K562 (cell line): ENCODE measurements around the gene KRTAP1-4. TPM values are rescaled to one million over a fixed set of nuclear protein-coding genes. Genes with fewer than 3 reads are reported as not detected.

Experiments
- ATAC-seq: fragments of 200-7000 bp; cut with Tn5 transposase; 3 replicates; pipeline ENCODE4 v1.9.1; 2020; ENCODE audit warnings: moderate library complexity
- BruUV-seq: library from RNA; stranded (reverse); fragments of 400-500 nt; replicated peaks from 2 replicates; lab custom pipeline; 2021; lab: Mats Ljungman, UMichigan
- CTCF ChIA-PET: fragments of 300-600 bp; formaldehyde crosslinking; extraction: SDS; loops from one replicate; lab custom pipeline; 2021; ENCODE audit warnings: low intra/inter-chr PET ratio; lab: Yijun Ruan, JAX
- POLR2A ChIA-PET: fragments of 300-600, 350-650 bp; sonication (Branson Sonifier 250); formaldehyde crosslinking; extraction: SDS; loops from one replicate; lab custom pipeline; 2021; ENCODE audit warnings: antibody characterized with exemption, inconsistent platforms; lab: Yijun Ruan, JAX
- DNase-seq, 4 experiments: peaks; one replicate each; pipeline versions ENCODE4 v3.0.0 to v3.0.0-alpha.2; 2011 to 2018; ENCODE audit warnings: low spot score in 3 of 4, mixed read lengths in 3 of 4; ENCODE audit errors: extremely low read depth in 1 of 4
- FAIRE-seq: peaks from 2 replicates; lab custom pipeline; 2011; peaks lifted over from hg19 to GRCh38; lab: Jason Lieb, UNC
- H2AFZ ChIP-seq: 2 replicates; pipeline ENCODE4 v1.6.0; 2011; ENCODE audit warnings: low read depth, low read length, control low read depth, inconsistent platforms
- H3K27ac ChIP-seq: fragments of 200-600 bp; 3 replicates; pipeline ENCODE4 v1.8.0; 2011; ENCODE audit warnings: low read depth, mild to moderate bottlenecking, control low read depth, inconsistent platforms, low read length, moderate library complexity, mixed read lengths; ENCODE audit errors: extremely low read depth
- H3K27me3 ChIP-seq, 2 experiments: fragments of 300-600 bp in 1 of 2; 2 replicates in 1 of 2; 3 replicates in 1 of 2; pipeline versions ENCODE4 v1.6.0 to v1.8.0; 2011; ENCODE audit warnings: inconsistent platforms in 2 of 2, low read length in 2 of 2, mild to moderate bottlenecking in 1 of 2, mixed read lengths in 1 of 2, moderate library complexity in 1 of 2; ENCODE audit not compliant: control insufficient read depth in 2 of 2, insufficient read depth in 2 of 2
- H3K36me3 ChIP-seq: fragments of 300-600 bp; 3 replicates; pipeline ENCODE4 v1.8.0; 2011; ENCODE audit warnings: mild to moderate bottlenecking, low read length, inconsistent platforms; ENCODE audit not compliant: control insufficient read depth, insufficient read depth
- H3K4me1 ChIP-seq, 2 experiments: fragments of 200-600 bp in 1 of 2; replicated peaks in 1 of 2; 2 replicates in 1 of 2; 3 replicates in 1 of 2; pipeline versions ENCODE4 v1.5.1 to v1.8.0; 2011; ENCODE audit warnings: inconsistent platforms in 2 of 2, low read length in 2 of 2, mild to moderate bottlenecking in 1 of 2, mixed read lengths in 1 of 2, moderate library complexity in 1 of 2; ENCODE audit not compliant: control insufficient read depth in 2 of 2, insufficient read depth in 2 of 2
- H3K4me2 ChIP-seq: 2 replicates; pipeline ENCODE4 v1.6.1; 2011; ENCODE audit warnings: low read length, control low read depth, inconsistent platforms, mixed read lengths; ENCODE audit not compliant: insufficient read depth
- H3K4me3 ChIP-seq: fragments of 200-600 bp; sonication (generic), shearing (Covaris generic); 2 replicates; pipeline ENCODE4 v1.5.1; 2016; ENCODE audit warnings: control low read depth, inconsistent platforms
- H3K79me2 ChIP-seq: fragments of 200-600 bp; 3 replicates; pipeline ENCODE4 v1.8.0; 2011; ENCODE audit warnings: low read length, inconsistent platforms; ENCODE audit not compliant: control insufficient read depth, insufficient read depth
- H3K9ac ChIP-seq, 2 experiments: 2 replicates each; pipeline versions ENCODE4 v1.6.0 to v1.6.1; 2011; ENCODE audit warnings: low read depth in 2 of 2, low read length in 2 of 2, control low read depth in 1 of 2, inconsistent platforms in 1 of 2, mild to moderate bottlenecking in 1 of 2, mixed read lengths in 1 of 2; ENCODE audit not compliant: insufficient read depth in 1 of 2
- H3K9me1 ChIP-seq: one replicate; pipeline ENCODE4 v1.6.0; 2011; ENCODE audit warnings: inconsistent platforms, mild to moderate bottlenecking, low read length, moderate library complexity; ENCODE audit not compliant: control insufficient read depth, insufficient read depth
- H3K9me3 ChIP-seq: replicated peaks from 2 replicates; pipeline ENCODE4 v1.5.1; 2011; ENCODE audit warnings: low read depth, low read length, inconsistent platforms; ENCODE audit not compliant: control insufficient read depth, insufficient read depth
- H4K20me1 ChIP-seq: replicated peaks from 2 replicates; pipeline ENCODE4 v1.6.1; 2011; ENCODE audit warnings: low read length, inconsistent platforms, mixed read lengths; ENCODE audit not compliant: control insufficient read depth, insufficient read depth
- CBFA2T3 ChIP-seq: fragments of 450-650 bp; IDR thresholded peaks from 2 replicates; pipeline ENCODE4 v1.6.1; 2017
- CC2D1A ChIP-seq: fragments of 450-650 bp; IDR thresholded peaks from 2 replicates; pipeline ENCODE4 v1.6.1; 2017; ENCODE audit warnings: mild to moderate bottlenecking
- OTX1 ChIP-seq: fragments of 450-650 bp; formaldehyde crosslinking; IDR thresholded peaks from 2 replicates; pipeline ENCODE4 v1.4.0; 2022; ENCODE audit warnings: mild to moderate bottlenecking
- PHB ChIP-seq: fragments of 250-450 bp; sonication (Bioruptor Pico); IDR thresholded peaks from 2 replicates; pipeline ENCODE4 v1.5.0; 2021
- POU5F1 ChIP-seq: fragments of 150-350 bp; IDR thresholded peaks from 2 replicates; pipeline ENCODE4 v1.6.1; 2014; ENCODE audit warnings: borderline replicate concordance, low read length, low read depth, mild to moderate bottlenecking; ENCODE audit not compliant: partially characterized antibody
- SMARCA5 ChIP-seq: fragments of 450-650 bp; IDR thresholded peaks from 2 replicates; pipeline ENCODE4 v1.6.1; 2016
- XRCC3 ChIP-seq: fragments of 450-650 bp; IDR thresholded peaks from 2 replicates; pipeline ENCODE4 v1.6.1; 2017; ENCODE audit warnings: mild to moderate bottlenecking, moderate library complexity
- ZBED1 ChIP-seq: IDR thresholded peaks from 2 replicates; pipeline ENCODE4 v1.6.1; 2014
- ZNF277 ChIP-seq: fragments of 250-450 bp; sonication (Bioruptor Pico); IDR thresholded peaks from 2 replicates; pipeline ENCODE4 v1.8.0; 2022; ENCODE audit warnings: inconsistent platforms, mild to moderate bottlenecking, moderate library complexity, borderline replicate concordance
- ZNF436 ChIP-seq: fragments of 250-450, 450-650 bp; sonication (Bioruptor Pico); formaldehyde crosslinking; IDR thresholded peaks from 2 replicates; pipeline ENCODE4 v1.7.0; 2020; ENCODE audit warnings: mild to moderate bottlenecking
- ZNF668 ChIP-seq: fragments of 250-450 bp; sonication (Bioruptor Pico); IDR thresholded peaks from 2 replicates; pipeline ENCODE4 v1.8.0; 2022; ENCODE audit warnings: mild to moderate bottlenecking, inconsistent platforms
- WGBS: fragments of 100-300 bp; shearing (Covaris generic); methylation state at CpG from one replicate; pipeline ENCODE4 v1.1.6; 2016; ENCODE audit warnings: low coverage, mixed read lengths; ENCODE audit not compliant: insufficient coverage; ENCODE audit errors: missing lambda C conversion rate; 5-methylcytosine and 5-hydroxymethylcytosine counted together
- in situ Hi-C: fragments of 300-500 bp; cut with MboI; formaldehyde crosslinking; loops from 4 replicates; pipeline ENCODE4 v1.15.0; 2018; ENCODE audit warnings: inconsistent platforms, mixed read lengths
- intact Hi-C: fragments of 100-400 bp; cut with micrococcal nuclease; formaldehyde crosslinking; loops from 2 replicates; pipeline ENCODE4 v1.14.2; 2022
- polyA plus RNA-seq, 8 experiments: library from polyadenylated mRNA; depleted of rRNA in 4 of 8; stranded (reverse) in 5 of 8; unstranded in 3 of 8; fragments of >200 nt; fragmentation: Nextera tagmentation in 2 of 8; fragmentation: Illumina TruSeq in 1 of 8; extraction: Ambion mirVana in 2 of 8; extraction: Trizol in 1 of 8; gene quantifications; 2 replicates each; pipeline versions ENCODE4 v1.2.1 to v1.2.3, GENCODE V29; 2011 to 2014; ENCODE audit warnings: inconsistent platforms in 1 of 8, missing spikeins in 1 of 8
- total RNA-seq, 7 experiments: library from RNA; depleted of rRNA in 6 of 7; stranded (reverse); fragments of >200 nt in 6 of 7; fragmentation: Illumina TruSeq in 2 of 7; extraction: Trizol in 2 of 7; gene quantifications; 2 replicates each; pipeline versions ENCODE4 v1.2.1 to v1.2.3, GENCODE V29; 2011 to 2021; ENCODE audit warnings: low replicate concordance in 1 of 7

Gene KRTAP1-4
- total and polyA plus RNA-seq, 9 of the 15 experiments (the other 6 are each of a cell fraction or from before 2014, with no cell fraction given): not detected

GRCh38 chr17:41061964-41062363, 32.0 kb upstream of the KRTAP1-4 start:
- DNase-seq: no peak
- Histone ChIP-seq H3K36me3 (no peaks in the 10 kb centered on the region), H3K9me1 (no peaks in the 10 kb centered on the region), H3K9me3 (no peaks in the 10 kb centered on the region), H3K9ac (no peak overlapping the region), H3K27ac (no peak overlapping the region), H3K79me2 (no peaks in the 10 kb centered on the region), H3K27me3 (peaks cover 0 to 4% of the 10 kb centered on the region in 2 experiments; a peak in 3 of 5 replicates), H3K4me3 (no peak overlapping the region), H4K20me1 (no peaks in the 10 kb centered on the region; the same call in 1 of the 2 replicates), H3K4me1 (peaks cover 0 to 5% of the 10 kb centered on the region in 2 experiments; a peak in 2 of 5 replicates), H3K4me2 (no peak overlapping the region), H2AFZ (no peak overlapping the region)
- 0% methylated on average over 1 of the region's 1 CpG for WGBS
- FAIRE-seq: no peak
- ChIA-PET POLR2A (interaction anchor here (0.7 kb wide), 1 partner anchor 592 kb away, joined by 3 read pairs; no protein-coding TSS in a partner anchor), CTCF (no interaction called here)
- intact Hi-C loops: no loop called here
- no peak for ATAC-seq
- BruUV-seq: no TSS peak
- in situ Hi-C loops: no loop called here
- no peak for TF ChIP-seq ZBED1
- no peak for TF ChIP-seq ZNF277
- TF ChIP-seq POU5F1: no peak
- no peak for TF ChIP-seq OTX1 (CRISPR knock-in tag)
- no peak for TF ChIP-seq ZNF436
- TF ChIP-seq ZNF668 (CRISPR knock-in tag): no peak
- TF ChIP-seq XRCC3: no peak
- no peak for TF ChIP-seq SMARCA5
- no peak for TF ChIP-seq CC2D1A
- no peak for TF ChIP-seq CBFA2T3
- TF ChIP-seq PHB: no peak
